HG03060 (cell line): ENCODE measurements around the gene NXPE4.
"Not testable (repeated sequence)": the region's sequence is repeated elsewhere in the genome, so short reads cannot be mapped to it uniquely, and the experiment has no call there.

Source experiments
- ATAC-seq: cut with Tn5 transposase; IDR thresholded peaks from one replicate; pipeline ENCODE4 v1.9.1; 2021; ENCODE audit warnings: low read depth, moderate number of reproducible peaks; ENCODE audit not compliant: unreplicated experiment

The NXPE4 gene

GRCh38 chr11:114610984-114611944, 15.7 kb upstream of the NXPE4 start:
- no peak for ATAC-seq

- ATAC-seq, result no peak
Measured at GRCh38 chr11:114610550-114610949, 15.0 kb upstream of the NXPE4 start.

GRCh38 chr11:114609429-114609828, 13.8 kb upstream of the NXPE4 start:
- no peak for ATAC-seq

DNA sequence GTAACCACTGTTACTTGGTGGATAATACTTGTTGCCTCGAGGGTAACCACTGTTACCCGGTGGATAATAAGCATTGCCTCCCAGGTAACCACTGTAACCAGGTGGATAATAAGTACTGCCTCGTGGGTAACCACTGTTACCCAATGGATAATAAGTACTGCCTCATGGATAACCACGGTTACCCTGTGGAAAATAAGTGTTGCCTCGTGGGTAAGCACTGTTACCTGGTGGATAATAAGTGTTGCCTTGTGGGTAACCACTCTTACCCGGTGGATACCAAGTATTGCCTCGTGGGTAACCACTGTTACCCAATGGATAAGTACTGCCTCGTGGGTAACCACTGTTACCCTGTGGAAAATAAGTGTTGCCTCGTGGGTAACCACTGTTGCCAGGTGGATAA, 13.0 kb upstream of the NXPE4 start:
- ATAC-seq, result not testable (repeated sequence)

GRCh38 chr11:114607753-114608459, 12.3 kb upstream of the NXPE4 start:
- ATAC-seq, result no peak

- ATAC-seq, result not testable (repeated sequence)
Measured at GRCh38 chr11:114606802-114607075, 11.2 kb upstream of the NXPE4 start.

DNA sequence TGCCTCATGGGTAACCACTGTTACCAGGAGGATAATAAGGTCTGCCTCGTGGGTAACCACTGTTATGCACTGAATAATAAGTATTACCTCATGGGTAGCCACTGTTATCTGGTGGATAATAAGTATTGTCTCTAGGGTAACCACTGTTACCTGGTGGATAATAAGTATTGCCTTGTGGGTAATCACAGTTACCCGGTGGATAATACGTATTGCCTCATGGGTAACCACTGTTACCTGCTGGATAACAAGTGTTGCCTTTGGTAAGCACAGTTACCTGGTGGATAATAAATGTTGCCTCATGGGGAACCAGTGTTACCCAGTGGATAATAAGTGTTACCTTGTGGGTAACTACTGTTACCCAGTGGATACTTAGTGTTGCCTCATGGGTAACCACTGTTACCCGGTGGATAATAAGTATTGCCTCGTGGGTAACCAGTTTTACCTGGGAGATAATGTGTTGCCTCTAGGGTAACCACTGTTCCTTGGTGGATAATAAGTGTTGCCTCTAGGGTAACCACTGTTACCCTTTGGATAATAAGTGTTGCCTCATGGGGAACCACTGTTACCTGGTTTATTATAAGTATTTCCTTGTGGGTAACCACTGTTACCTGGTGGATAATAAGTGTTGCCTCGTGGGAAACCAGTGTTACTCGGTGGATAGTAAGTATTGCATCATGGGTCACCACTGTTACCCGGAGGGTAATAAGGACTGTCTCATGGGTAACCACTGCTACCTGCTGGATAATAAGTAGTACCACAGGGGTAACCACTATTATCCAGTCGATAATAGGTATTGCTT, 10.6 kb upstream of the NXPE4 start:
- ATAC-seq, result no peak

GRCh38 chr11:114605370-114605769, 9.8 kb upstream of the NXPE4 start:
- no peak for ATAC-seq

DNA sequence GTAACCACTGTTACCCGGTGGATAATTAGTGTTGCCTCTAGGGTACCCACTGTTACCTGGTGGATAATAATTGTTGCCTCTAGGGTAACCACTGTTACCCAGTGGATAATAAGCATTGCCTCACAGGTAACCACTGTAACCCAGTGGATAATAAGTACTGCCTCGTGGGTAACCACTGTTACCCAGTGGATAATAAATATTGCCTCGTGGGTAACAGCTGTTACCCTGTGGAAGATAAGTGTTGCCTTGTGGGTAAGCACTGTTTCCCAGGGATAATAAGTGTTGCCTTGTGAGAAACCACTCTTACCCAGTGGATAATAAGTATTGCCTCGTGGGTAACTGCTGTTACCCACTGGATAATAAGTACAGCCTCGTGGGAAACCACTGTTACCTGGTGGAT, 9.3 kb upstream of the NXPE4 start:
- no peak for ATAC-seq

DNA sequence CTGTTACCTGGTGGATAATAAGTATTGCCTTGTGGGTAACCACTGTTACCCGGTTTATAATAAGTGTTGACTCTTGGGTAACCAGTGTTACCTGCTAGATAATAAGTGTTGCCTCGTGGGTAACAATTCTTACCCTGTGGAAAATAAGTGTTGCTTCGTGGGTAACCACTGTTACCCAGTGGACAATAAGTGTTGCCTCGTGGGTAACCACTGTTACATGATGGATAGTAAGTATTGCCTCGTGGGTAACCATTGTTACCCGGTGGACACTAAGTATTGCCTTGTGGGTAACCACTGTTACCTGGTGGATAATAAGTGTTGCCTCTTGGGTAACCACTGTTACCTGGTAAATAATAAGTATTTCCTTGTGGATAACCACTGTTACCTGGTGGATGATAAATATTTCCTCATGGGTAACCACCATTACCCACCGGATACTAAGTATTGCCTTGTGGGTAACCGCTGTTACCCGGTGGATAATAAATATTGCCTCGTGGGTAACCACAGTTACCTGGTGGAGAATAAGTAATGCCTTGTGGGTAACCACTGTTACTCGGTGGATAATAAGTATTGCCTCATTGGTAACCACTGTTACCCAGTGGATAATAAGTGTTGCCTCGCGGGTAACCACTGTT, 8.7 kb upstream of the NXPE4 start:
- no peak for ATAC-seq

DNA sequence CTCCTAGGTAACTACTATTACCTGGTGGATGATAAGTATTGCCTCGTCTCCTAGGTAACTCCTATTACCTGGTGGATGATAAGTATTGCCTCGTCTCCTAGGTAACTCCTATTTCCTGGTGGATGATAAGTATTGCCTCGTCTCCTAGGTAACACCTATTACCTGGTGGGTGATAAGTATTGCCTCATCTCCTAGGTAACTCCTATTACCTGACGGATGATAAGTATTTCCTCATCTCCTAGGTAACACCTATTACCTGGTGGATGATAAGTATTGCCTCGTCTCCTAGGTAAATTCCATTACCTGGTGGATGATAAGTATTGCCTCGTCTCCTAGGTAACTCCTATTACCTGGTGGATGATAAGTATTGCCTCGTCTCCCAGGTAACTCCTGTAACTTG, 7.6 kb upstream of the NXPE4 start:
- ATAC-seq, result not testable (repeated sequence)

GRCh38 chr11:114598461-114598860, 2.9 kb upstream of the NXPE4 start:
- no peak for ATAC-seq

- ATAC-seq, result no peak
Measured at GRCh38 chr11:114596175-114596919, 761 bp upstream of the NXPE4 start.

- ATAC-seq, result no peak
Measured at GRCh38 chr11:114594703-114595102, 883 bp downstream of the NXPE4 start.

GRCh38 chr11:114587398-114587953, 8.1 kb downstream of the NXPE4 start:
- no peak for ATAC-seq

- ATAC-seq, result no peak
Measured at GRCh38 chr11:114586797-114587196, 8.8 kb downstream of the NXPE4 start.

DNA sequence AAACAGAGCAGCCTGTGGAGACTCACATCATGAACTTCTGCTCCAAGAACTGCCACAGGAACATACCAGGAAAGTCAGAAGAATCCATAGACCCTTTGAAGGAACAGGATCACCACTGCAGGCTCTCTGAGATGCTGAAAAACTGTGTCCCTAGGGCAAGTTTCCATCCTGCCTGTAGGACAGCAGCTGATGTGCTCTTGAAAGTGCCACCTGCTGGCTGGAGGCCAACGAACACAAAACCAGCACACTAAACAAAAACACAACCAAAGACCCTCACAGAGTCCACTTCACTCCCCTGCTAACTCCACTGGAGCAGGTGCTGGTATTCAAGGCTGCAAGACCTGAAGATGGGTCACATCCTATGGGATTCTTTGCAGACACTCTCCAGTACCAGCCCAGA, 23.9 kb downstream of the NXPE4 start:
- no peak for ATAC-seq

- no peak for ATAC-seq
Measured at GRCh38 chr11:114569801-114570200, 25.8 kb downstream of the NXPE4 start.

DNA sequence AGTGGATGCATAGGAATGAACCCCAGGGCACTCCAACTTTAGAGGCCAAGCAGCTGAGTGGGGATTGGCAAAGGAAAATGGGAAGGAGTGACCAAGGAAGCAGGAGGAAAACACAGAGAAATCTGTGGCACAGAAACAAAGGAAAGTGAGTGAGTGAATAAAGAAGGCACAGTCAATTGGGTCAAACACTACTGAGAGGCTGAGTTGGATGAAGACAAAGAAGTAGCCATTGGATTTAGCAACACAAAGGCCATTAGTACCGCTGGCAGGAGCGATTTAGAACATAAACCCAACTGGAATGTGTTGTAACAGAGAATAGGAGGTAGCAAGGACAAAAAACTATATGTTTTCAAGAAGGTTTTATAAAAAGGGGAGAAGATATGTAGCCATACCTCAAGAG, 29.3 kb downstream of the NXPE4 start:
- ATAC-seq, result no peak

GRCh38 chr11:114564831-114565230, 30.8 kb downstream of the NXPE4 start:
- no peak for ATAC-seq
